Measurements from ENCODE around the gene ATP6V0A4.

ATP6V0A4 gene

DNA sequence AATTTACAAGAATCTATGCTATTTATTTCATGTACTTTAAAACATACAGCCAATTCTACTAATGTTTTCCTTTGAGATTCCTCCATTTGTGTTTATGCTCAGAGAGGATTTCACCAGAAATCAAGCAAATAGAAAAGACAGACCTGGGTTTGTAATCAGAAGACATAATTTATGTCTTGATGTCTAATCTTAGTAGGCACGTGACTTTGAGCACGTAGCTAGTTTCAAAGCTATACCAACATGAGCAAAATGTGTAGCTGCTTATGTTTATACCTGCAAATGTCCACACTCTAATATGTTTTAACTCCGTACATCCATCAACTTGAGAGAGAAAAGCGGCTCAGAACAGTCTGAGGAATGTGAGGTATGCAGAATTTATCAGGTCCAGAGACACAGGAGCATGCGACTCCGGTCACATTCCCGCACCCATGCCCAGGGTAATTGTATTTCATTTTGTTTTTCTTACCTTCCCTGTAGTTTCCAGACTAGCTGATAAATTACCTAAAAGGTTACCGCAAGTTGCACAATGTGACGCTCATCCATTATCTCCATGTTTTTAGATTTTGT is 136.8 kb downstream of the ATP6V0A4 start:
- DNase-seq (ENCODE audit: low read depth): no peak

DNA sequence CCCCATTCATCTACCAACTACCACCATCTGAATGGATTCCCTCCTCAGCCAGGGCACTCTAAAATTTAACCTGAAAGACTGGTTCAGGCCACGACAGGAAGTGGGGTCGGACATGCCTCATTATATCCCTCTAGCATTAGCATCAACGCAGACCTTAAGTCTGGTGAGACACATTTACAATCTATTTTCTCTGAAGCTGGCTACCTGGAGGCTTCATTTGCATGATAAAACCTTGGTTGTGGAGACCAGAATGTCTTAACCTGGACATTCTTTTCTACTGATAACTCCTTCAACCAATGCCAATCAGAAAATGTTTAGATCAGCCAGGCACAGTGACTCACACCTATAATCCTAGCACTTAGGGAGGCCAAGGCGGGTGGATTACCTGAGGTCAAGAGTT is 139.1 kb downstream of the ATP6V0A4 start:
- DNase-seq (ENCODE audit: low read depth): no peak

DNA sequence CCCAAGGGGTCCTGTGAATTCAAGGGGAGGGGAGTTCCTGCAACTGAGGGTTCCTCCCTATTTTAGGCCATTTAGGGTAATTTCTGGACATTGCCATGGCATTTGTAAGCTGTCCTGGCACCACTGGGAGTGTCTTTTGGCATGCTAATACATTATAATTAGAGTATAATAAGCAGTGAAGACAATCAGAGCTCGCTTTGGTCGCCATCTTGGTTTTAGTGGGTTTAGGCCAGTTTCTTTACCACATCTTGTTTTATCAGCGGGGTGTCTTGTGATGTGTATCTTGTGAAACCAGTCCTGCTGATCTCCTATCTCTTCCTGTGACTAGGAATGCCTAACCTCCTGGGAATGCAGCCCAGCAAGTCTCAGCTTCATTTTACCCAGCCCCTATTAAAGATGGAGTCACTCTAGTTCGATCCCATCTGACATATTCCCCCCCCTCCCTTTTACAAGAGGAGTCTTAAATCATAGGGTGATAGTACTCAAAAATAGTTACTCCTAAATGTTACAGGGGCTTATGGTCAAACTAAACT is 140.1 kb downstream of the ATP6V0A4 start:
- no peak for DNase-seq (ENCODE audit: low read depth)

DNA sequence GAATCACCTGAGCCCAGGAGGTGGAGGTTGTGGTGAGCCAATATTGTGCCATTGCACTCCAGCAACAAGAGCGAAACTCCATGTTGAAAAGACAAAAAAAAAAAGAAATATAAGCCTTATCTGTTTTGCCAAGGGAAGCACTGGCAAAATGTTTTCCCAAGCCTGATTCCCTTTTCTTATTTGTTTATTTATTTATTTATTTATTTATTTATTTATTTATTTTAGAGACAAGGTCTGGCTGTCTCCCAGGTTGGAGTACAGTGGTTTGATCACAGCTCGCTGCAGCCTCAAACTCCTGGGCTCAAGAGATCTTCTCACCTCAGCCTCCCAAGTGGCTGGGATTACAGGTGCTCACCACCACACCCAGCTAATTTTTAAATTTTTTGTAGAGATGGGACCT is 141.0 kb downstream of the ATP6V0A4 start:
- no peak for DNase-seq (ENCODE audit: low read depth)

All from activated T-cell treated with anti-CD3 and anti-CD28 coated beads for 24 hours (primary cell).